Measurements from ENCODE around the gene DGCR2. TPM values are rescaled to one million over a fixed set of nuclear protein-coding genes. Genes with fewer than 3 reads are reported as not detected.

The DGCR2 gene
- total RNA-seq, 1 experiment from 2014 or later, result 42.9 TPM

DNA sequence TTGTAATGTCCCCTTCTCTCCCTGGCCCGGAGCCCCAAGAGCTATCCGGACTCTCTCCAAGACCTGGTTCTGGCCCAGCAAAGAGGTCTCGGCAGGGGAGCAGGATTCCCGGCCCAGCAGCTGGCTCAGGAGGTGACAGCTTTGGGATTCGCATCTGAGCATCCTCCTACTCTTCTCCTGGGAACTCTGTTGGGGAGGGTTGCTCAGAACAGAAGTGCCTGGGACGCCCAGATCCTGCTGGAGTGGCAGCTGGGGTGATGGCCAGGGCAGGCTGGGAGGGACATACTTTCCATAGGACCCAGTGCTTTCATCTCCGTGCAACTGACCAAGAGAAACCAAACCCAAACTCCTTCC lies 102.6 kb downstream of the DGCR2 start:
- DNase-seq (ENCODE audit: low read depth, low spot score), result no peak
- Histone ChIP-seq H3K79me2 (ENCODE audit: insufficient read depth, low read length) (no peaks in the 10 kb centered on the region), H3K36me3 (ENCODE audit: control insufficient read depth in 1 of 2, insufficient read depth in 2 of 2, low read length in 2 of 2) (no peaks in the 10 kb centered on the region), H3K4me3 (replicated peaks in 1 of 2; ENCODE audit: low read depth in 1 of 2, low read length in 2 of 2) (no peak overlapping the region), H3K4me2 (ENCODE audit: low read length) (no peak overlapping the region), H3K4me1 (ENCODE audit: control insufficient read depth in 1 of 2, insufficient read depth in 2 of 2, low read length in 2 of 2) (no peaks in the 10 kb centered on the region), H4K20me1 (ENCODE audit: insufficient read depth) (no peaks in the 10 kb centered on the region), H3K9me3 (ENCODE audit: control insufficient read depth in 1 of 2, insufficient read depth in 1 of 2, low read depth in 1 of 2, low read length in 2 of 2) (no peaks in the 10 kb centered on the region), H3K9me2 (ENCODE audit: insufficient read depth) (no peaks in the 10 kb centered on the region), H3K27me3 (ENCODE audit: insufficient read depth, low read length) (0 out of 2 replicates have a peak, but pooled peaks cover 5% of the 10 kb centered on the region), H3K27ac (ENCODE audit: low read depth, low read length) (no peak overlapping the region), H3K9ac (ENCODE audit: low read length) (no peak overlapping the region), H2AFZ (ENCODE audit: low read depth, low read length, poor library complexity, severe bottlenecking) (no peak overlapping the region)
- ChIA-PET POLR2A (no interaction called here), RAD21 (ENCODE audit: low non-redundant PET in 1 of 2, low total read pairs in 2 of 2, uncharacterized antibody in 2 of 2, unreplicated experiment in 2 of 2) (no interaction called here), CTCF (no interaction called here)
- intact Hi-C loops (cut with micrococcal nuclease), result no loop called here
- no peak for TF ChIP-seq SP1 (IDR thresholded peaks at IDR 0.05; ENCODE audit: low read depth)
- TF ChIP-seq, protein P1, sequence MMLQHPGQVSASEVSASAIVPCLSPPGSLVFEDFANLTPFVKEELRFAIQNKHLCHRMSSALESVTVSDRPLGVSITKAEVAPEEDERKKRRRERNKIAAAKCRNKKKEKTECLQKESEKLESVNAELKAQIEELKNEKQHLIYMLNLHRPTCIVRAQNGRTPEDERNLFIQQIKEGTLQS (IDR thresholded peaks at IDR 0.05), result no peak
- TF ChIP-seq EZH2 (IDR thresholded peaks at IDR 0.05), result no peak
- TF ChIP-seq, protein P2, sequence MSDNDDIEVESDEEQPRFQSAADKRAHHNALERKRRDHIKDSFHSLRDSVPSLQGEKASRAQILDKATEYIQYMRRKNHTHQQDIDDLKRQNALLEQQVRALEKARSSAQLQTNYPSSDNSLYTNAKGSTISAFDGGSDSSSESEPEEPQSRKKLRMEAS (IDR thresholded peaks at IDR 0.05), result no peak
- TF ChIP-seq CEBPB (IDR thresholded peaks at IDR 0.05; ENCODE audit: low read depth), result no peak
- no peak for TF ChIP-seq ZNF274 (IDR thresholded peaks at IDR 0.05; ENCODE audit: low read depth, low read length)
- no TSS peak for BruUV-seq (replicated peaks)
- no peak for ATAC-seq

DNA sequence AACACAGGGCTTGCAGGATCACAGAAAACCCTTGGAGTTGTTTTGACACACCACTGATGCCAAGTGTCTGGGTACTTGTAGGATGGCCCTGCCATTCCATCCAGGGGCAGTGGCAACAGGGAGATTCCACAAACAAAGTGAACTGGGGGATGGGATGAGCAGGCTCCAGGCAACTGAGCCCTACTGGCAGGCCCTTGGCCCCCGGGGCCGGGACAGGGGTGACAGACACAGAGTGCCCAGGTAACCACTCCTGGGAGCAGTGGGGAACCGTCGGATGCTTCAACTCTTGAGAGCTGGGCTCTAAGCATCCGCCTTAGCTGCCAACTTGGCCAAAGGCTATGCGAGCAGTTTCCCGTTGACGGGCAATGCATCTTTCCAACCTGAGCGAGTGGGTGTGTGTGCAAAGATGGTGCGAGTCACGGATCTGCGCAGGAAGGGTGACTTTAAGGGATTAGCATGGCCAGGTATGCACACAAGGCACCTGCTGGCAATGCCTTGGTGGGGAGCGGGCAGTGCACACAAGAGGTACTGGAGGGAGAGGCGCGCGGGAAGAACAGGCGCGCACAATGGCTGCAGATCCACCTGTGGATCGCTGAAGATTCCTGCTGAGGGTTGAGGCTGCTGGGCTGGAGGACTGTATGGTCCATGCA lies 103.1 kb downstream of the DGCR2 start:
- Histone ChIP-seq H3K4me1 (ENCODE audit: control insufficient read depth in 1 of 2, insufficient read depth in 2 of 2, low read length in 2 of 2) (no peaks in the 10 kb centered on the region), H3K9me3 (ENCODE audit: control insufficient read depth in 1 of 2, insufficient read depth in 1 of 2, low read depth in 1 of 2, low read length in 2 of 2) (no peaks in the 10 kb centered on the region), H4K20me1 (ENCODE audit: insufficient read depth) (no peaks in the 10 kb centered on the region), H2AFZ (ENCODE audit: low read depth, low read length, poor library complexity, severe bottlenecking) (no peak overlapping the region), H3K27me3 (ENCODE audit: insufficient read depth, low read length) (0 out of 2 replicates have a peak, but pooled peaks cover 5% of the 10 kb centered on the region), H3K9ac (ENCODE audit: low read length) (no peak overlapping the region), H3K9me2 (ENCODE audit: insufficient read depth) (no peaks in the 10 kb centered on the region), H3K4me3 (replicated peaks in 1 of 2; ENCODE audit: low read depth in 1 of 2, low read length in 2 of 2) (no peak overlapping the region), H3K79me2 (ENCODE audit: insufficient read depth, low read length) (no peaks in the 10 kb centered on the region), H3K27ac (ENCODE audit: low read depth, low read length) (no peak overlapping the region), H3K36me3 (ENCODE audit: control insufficient read depth in 1 of 2, insufficient read depth in 2 of 2, low read length in 2 of 2) (no peaks in the 10 kb centered on the region), H3K4me2 (ENCODE audit: low read length) (no peak overlapping the region)
- ATAC-seq (no peak), DNase-seq (ENCODE audit: low read depth, low spot score) (no peak)
- ChIA-PET POLR2A (no interaction called here), CTCF (no interaction called here), RAD21 (ENCODE audit: low non-redundant PET in 1 of 2, low total read pairs in 2 of 2, uncharacterized antibody in 2 of 2, unreplicated experiment in 2 of 2) (no interaction called here)
- intact Hi-C loops (cut with micrococcal nuclease), result no loop called here
- BruUV-seq (replicated peaks), result no TSS peak
- TF ChIP-seq ZFX (IDR thresholded peaks at IDR 0.05) (no peak), FOSL1 (IDR thresholded peaks at IDR 0.05; ENCODE audit: low read depth) (no peak), SP1 (IDR thresholded peaks at IDR 0.05; ENCODE audit: low read depth) (no peak), ZNF274 (IDR thresholded peaks at IDR 0.05; ENCODE audit: low read depth, low read length) (no peak), YY1 (IDR thresholded peaks at IDR 0.05; ENCODE audit: extremely low read depth, insufficient replicate concordance, low read depth, low read length) (no peak), POLR2AphosphoS5 (IDR thresholded peaks at IDR 0.05; ENCODE audit: low read depth, low read length) (no peak), EZH2 (IDR thresholded peaks at IDR 0.05) (no peak), EGR1 (IDR thresholded peaks at IDR 0.05; ENCODE audit: low read depth) (no peak), CEBPB (IDR thresholded peaks at IDR 0.05; ENCODE audit: low read depth) (no peak), RAD21 (IDR thresholded peaks at IDR 0.05; ENCODE audit: low read depth) (no peak), JUND (IDR thresholded peaks at IDR 0.05) (no peak), POLR2A (IDR thresholded peaks at IDR 0.05; ENCODE audit: borderline replicate concordance, extremely low read depth, insufficient read depth, insufficient read length) (no peak), SRF (IDR thresholded peaks at IDR 0.05; ENCODE audit: low read depth) (no peak)
- TF ChIP-seq, protein P3, sequence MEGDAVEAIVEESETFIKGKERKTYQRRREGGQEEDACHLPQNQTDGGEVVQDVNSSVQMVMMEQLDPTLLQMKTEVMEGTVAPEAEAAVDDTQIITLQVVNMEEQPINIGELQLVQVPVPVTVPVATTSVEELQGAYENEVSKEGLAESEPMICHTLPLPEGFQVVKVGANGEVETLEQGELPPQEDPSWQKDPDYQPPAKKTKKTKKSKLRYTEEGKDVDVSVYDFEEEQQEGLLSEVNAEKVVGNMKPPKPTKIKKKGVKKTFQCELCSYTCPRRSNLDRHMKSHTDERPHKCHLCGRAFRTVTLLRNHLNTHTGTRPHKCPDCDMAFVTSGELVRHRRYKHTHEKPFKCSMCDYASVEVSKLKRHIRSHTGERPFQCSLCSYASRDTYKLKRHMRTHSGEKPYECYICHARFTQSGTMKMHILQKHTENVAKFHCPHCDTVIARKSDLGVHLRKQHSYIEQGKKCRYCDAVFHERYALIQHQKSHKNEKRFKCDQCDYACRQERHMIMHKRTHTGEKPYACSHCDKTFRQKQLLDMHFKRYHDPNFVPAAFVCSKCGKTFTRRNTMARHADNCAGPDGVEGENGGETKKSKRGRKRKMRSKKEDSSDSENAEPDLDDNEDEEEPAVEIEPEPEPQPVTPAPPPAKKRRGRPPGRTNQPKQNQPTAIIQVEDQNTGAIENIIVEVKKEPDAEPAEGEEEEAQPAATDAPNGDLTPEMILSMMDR (IDR thresholded peaks at IDR 0.05 in 2 of 3, conservative IDR thresholded peaks at IDR 0.05 in 1 of 3; ENCODE audit: borderline replicate concordance in 1 of 3, insufficient read depth in 1 of 3, low read depth in 2 of 3, low read length in 2 of 3), result no peak
- TF ChIP-seq, protein P2 (IDR thresholded peaks at IDR 0.05), result no peak
- TF ChIP-seq, protein P1 (IDR thresholded peaks at IDR 0.05), result no peak
